ENCODE data around the gene MTHFD1L.

- TF ChIP-seq ELF4 (IDR thresholded peaks at IDR 0.05) (no peak), ZNF384 (IDR thresholded peaks at IDR 0.05) (no peak), FOXM1 (IDR thresholded peaks at IDR 0.05; ENCODE audit: borderline replicate concordance) (no peak), CTBP1 (IDR thresholded peaks at IDR 0.05; ENCODE audit: borderline replicate concordance) (no peak)
- TF ChIP-seq, protein P1, sequence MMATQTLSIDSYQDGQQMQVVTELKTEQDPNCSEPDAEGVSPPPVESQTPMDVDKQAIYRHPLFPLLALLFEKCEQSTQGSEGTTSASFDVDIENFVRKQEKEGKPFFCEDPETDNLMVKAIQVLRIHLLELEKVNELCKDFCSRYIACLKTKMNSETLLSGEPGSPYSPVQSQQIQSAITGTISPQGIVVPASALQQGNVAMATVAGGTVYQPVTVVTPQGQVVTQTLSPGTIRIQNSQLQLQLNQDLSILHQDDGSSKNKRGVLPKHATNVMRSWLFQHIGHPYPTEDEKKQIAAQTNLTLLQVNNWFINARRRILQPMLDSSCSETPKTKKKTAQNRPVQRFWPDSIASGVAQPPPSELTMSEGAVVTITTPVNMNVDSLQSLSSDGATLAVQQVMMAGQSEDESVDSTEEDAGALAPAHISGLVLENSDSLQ (IDR thresholded peaks at IDR 0.05), result no peak
These were observed 210.0 kb downstream of the MTHFD1L start for GRCh38 chr6:151075527-151075926.
